Left colon (tissue), 2 donors: ENCODE measurements around the gene ZC3H4. TPM values are rescaled to one million over a fixed set of nuclear protein-coding genes. Genes with fewer than 3 reads are reported as not detected.
"Not testable (repeated sequence)": the region's sequence is repeated elsewhere in the genome, so short reads cannot be mapped to it uniquely, and the experiment has no call there.

Source experiments
- ATAC-seq: fragments of 200-7000 bp; cut with Tn5 transposase; one replicate; pipeline ENCODE4 v1.9.1; 2020; ENCODE audit warnings: mild to moderate bottlenecking, moderate library complexity
- DNase-seq, 2 donors: peaks; one replicate each; pipeline ENCODE4 v3.0.0-alpha.2; 2020
- intact Hi-C, 2 donors: fragments of 100-400 bp; cut with DNase I in 1 of 2; cut with micrococcal nuclease in 1 of 2; formaldehyde crosslinking; loops; one replicate each; pipeline versions ENCODE4 v1.11.2 to v1.14.0; 2022; cut with DNase I, micrococcal nuclease
- total RNA-seq, 2 donors: library from RNA; stranded (reverse); fragmentation: NEBNext Ultra II Directional; extraction: Animal tissue kit (Norgen Biotek cat#: 25700); gene quantifications; one replicate each; pipeline ENCODE4 v1.2.1, GENCODE V29; 2021
- donor health status: DM: no; HTN: no; CAD: no.
- donor health status: DM: yes; HTN: yes; CAD: no.

ZC3H4 gene
- total RNA-seq, 2 donors from 2014 or later, result 45.8 to 47.0 TPM

DNA sequence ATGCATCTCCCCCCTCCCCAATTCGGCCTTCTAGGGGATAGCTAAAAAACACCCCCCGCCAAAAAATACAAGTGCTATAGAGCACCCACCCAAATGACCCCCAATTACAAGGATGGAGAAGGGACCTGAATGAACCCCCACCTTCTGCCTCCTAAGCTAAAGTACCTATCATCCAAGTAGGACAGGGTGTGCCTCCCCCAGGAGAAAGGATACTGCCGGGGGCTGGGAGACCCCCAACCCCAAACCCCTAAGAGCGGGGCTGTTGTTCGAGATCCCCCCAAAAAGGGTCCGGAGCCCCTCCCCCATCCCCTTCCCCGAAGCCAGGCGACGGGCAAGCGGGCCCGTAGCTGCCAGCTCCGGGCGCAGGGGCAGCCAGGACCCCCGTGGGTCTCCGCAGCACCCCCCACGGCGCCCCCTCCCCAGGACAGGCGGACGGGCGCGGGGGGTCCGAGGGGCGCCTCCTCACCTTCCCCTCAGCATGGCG is 1.9 kb downstream of the ZC3H4 start:
- DNase-seq, result no peak
- ATAC-seq, result no peak
- intact Hi-C loops, result no loop called here

DNA sequence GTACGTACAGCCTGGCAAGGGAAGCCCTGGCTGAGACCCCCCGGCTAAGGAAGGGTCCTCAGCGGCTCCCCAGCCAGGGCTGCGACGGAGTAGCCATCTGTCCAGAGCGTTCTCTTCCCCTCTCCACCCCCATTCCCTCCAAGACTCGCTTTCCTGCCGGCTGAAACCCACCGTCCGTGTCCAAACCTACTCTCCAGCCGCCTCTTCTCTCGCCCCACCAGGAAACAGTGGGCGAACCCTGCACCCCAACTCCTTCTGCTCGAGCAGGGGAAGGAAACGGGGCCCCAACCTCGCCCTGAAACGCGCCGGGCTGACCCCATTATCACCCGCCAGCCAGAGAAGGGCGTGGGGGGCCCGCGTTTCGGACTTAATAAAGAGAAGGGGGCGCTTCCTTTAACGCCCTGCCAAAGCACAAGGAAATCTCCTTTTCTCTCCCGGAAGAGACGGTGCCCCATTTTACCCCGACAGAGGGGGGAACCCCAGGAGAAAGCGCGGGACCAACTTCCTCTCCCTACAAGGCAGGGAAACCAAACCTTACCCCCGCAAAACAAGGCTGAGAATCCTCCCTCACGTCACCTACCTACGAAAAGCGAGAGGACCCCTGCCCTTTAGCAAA is 2.5 kb downstream of the ZC3H4 start:
- intact Hi-C loops, result no loop called here
- ATAC-seq (no peak), DNase-seq (peak in 1 of 2 donors; percentile 50)

DNA sequence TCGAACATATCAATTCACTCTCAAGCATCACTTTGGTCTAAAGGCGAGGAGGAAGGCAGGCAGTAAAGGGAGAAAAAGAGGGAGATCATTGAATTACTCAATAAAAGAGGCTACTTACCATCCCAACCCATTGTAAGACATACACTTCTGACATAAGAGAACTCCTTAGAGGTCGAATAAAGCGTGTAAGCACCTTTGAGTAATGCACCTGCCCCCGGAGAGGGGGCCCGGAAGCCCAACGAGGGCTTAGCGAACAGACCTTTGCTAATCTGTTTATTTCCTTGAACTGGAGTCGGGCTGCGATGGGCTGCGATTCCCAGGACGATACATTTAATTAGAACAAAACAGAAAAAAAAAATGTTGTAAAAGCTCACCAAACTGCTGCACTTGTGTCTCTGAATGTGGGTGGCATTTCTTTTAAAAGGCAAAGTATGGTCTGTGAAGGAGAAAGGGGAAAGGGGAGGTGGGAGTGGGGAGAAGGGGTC is 3.0 kb downstream of the ZC3H4 start:
- ATAC-seq, result no peak
- intact Hi-C loops, result no loop called here
- peak in 1 of 2 donors; percentile 58 for DNase-seq

DNA sequence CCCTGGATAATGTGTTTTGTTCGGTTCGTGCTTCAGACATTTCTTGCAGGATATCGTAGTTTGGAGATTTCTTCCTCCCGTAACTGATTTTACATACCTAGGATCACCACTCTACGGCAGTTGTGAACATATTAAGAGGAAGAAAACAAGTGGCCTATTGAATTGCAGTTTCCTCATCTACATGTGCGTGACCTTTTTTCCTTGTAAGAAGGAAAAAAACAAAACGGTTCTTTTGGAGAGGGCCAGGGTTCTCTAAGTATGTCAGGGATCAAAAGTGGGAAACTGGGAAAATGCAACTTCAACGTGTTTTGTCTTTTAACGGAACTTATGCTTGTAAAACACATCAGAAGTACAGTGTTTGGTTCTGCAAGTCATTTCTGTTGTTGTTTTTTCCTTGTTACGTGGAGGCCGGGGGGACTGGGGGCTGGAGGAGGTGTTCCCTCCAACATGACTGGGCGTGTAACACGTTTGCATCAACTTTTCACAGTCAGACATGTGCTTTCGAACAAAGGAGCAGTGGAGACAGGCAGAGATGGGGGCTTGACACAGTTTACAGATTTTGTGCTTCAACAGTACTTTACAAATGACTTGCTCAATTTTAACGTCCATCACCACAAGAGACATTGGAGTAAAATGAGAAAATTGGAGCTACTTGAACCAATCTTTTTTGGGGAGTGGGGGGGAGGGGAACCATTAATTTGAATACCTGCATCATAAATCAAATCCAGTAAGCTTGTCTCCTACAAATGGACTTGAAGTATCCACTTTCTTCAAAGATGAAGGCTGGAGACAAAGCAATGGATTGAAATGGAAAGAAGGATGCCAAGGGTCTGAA is 3.8 kb downstream of the ZC3H4 start:
- peak in 1 of 2 donors; percentile 60 for DNase-seq

DNA sequence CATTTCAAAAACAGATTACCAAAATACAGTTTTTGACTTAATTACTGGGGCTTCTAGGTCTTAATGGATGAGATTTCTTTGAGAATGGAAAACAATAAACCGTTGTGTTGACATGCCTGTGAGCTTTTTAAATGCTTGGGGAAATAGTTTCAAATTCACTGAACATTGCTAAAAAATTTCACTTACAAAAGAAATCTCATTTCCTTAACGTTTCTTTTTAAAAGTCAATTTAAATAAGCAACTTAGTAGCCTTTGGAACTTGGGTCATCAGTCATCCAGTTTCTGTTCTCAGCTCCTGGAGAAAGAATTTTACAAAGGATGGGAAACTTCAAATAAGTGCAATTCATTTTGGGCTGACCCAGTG is 4.4 kb downstream of the ZC3H4 start:
- DNase-seq, result no peak
- intact Hi-C loops, result no loop called here
- no peak for ATAC-seq

More for the DNA sequence above, 3.8 kb downstream of the ZC3H4 start:
- no peak for ATAC-seq
- intact Hi-C loops, result no loop called here

DNA sequence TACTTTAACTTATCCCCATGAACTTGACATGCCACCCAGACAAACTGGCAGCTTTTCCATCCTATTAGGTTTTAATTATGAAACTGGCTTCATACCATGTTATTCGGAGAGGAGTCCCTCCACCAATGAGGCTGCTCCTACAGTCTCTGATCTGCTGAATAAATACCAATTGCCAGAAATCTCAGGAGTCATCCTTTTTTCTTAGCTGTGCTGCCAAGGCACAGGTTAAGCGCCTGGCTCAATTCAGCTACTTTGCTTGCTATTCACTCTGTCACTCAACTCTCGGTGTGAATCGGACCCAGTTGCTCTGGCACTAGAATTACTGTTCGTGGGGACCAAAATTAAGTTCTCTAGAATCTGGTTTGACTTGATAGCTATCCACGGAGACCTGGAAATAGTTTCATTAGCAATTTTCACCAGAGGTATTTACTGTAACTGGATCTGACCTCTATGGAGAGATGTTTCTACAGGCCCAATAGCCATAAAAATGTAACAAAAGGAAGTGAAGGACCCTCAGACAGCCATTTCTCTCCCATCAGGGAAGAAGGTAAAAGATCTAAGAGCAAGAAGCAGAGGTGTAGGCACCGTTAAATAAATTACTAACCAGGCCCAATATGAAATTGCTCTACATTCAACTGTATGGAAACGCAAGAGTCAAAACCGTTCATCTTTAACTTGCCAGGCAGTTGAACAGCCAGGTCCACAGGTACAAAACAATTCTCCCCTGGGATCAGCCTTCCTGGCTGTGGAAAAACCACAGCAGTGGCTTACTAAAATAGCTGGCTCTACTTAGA is 5.4 kb downstream of the ZC3H4 start:
- DNase-seq (no peak), ATAC-seq (no peak)
- intact Hi-C loops, result no loop called here

DNA sequence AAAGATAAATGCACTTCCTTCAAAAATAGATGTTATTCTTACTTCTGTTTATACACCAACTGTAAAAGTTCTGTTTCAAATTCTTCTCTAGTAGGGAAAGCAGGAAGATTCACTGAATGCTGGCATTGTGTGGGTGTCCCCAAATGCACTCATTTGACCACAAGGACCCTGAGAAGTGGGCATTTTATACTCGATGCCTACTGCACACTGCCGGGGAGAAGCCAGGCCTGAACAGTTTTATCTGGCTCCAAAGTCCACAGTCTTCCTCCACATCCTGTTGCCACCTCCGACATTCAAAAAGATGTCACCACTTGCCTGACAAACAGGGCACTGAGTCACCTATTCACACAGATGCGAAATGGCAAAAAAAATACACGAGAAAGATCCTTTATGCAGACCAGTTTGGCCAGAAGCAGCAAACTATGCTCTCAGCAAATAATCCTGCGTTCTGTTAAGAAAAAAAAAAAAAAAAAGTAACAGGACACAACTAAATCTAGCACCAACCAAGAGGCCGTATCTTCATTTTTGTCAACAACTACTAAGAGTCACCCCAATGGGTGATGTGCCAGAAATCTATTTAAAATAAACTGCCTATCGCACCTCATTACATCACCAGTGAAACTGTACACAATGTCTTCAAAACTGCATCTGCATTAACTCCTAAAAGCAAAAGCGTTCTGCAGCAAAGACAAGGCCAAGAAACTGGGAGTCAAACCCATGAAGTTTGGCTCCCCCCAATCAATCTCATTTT is 6.2 kb downstream of the ZC3H4 start:
- DNase-seq, result peak in 1 of 2 donors; percentile 53

DNA sequence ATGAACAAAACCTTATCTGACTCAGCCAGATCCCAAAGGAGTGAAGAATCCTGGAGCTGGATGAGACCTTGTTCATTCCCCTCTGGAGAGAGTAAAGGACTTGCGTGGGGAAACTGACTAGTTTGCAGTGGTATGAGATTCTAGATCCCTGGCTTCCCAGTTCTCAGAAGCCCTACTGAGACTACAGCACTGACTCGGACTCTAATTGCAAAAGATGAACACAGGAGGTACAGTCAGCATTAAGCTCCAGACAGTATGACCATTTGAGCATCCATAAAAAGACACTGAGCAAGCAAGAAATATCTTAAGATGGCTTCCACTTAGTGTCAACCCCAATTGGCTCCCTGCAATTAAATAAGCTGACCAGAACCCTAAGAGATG is 6.8 kb downstream of the ZC3H4 start:
- intact Hi-C loops, result no loop called here
- ATAC-seq (no peak), DNase-seq (no peak)

More for the DNA sequence above, 6.2 kb downstream of the ZC3H4 start:
- ATAC-seq, result peak; percentile 56
- intact Hi-C loops, result no loop called here

DNA sequence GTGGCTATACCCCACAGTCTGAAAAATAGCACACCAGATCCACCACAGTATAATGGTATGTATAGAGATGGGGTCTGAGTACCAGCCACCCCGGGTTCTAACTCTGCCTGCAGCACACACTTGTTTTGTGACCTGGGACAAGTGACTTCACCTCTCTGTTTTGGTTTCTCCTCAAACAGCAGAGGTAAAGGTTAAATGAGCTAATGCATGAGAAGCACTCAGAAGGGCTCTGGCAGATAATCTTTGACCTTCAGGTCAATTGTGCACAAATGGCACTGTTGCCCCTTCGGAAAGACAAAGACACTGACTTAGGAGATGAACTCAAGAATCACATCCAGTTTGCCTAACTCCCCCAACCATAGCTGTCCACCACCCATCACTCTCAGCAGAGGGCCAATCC is 7.7 kb downstream of the ZC3H4 start:
- ATAC-seq (no peak), DNase-seq (no peak)
- intact Hi-C loops, result no loop called here

DNA sequence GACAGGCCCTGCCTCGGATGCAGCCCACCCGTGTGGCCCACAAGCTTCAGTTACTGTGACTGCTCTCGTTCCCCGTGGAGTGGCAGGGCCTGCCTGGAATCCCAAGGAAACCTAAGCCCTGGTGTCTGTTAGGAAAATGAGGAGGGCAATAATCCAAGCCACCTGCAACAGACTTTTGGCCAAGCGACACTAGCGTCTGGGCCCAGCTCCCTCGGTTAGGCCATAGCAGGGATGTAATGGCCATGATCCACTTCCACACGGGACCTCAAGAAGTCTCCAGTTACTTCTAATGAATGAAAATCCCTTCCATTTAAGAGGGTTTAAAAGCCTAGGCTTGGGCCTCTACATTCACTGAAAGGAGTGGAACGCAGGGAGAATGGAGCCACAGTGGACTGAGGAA is 8.9 kb downstream of the ZC3H4 start:
- no peak for DNase-seq
- intact Hi-C loops, result no loop called here
- no peak for ATAC-seq

DNA sequence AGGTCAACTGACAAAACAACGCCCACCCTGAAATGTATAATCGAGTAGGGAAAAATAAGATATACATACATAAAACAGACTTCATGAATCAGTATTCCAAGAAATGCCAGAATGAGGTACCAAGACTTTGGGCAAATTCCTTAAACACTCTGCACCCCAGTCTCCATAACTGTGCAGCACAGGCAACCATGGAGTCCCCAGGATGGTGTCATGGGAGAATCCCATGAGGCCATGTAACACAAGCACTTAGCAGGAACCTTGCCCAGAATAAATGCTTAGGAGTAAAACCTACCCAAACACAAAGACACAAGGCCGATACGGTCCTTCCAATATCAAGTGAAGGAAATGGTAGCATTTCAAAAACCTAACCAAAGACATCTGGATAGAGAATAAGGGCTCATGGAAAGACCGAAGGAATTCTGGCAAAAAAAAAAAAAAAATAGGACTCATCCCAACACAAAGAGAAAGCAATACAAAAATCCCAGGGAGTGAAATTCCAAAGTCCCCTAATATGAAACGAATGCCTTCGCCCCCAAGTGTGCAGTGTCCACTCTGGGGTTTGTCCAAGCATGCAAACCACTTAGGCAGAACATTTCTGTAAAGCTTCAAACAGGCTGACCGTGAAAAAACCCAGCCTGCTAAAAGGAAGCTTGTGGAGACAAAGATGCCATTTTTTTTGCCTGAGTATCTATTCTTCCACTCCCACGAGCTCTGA is 11.1 kb downstream of the ZC3H4 start:
- intact Hi-C loops, result no loop called here
- ATAC-seq (no peak), DNase-seq (no peak)

DNA sequence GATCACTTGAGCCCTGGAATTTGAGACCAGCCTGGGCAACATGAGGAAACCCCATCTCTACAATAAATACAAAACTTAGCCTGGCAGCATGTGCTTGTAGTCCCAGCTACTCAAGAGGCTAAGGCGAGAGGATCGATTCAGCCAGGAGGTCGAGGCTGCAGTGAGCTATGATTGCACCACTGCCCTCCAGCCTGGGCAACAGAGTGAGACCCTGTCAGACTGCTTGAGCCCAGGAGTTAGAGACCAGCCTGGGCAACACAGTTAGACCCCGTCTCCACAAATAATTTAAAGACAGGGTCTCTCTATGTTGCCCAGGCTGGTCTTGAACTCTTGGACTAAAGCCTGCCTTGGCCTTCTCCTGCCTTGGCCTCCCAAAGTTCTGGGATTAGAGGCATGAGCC is 12.5 kb downstream of the ZC3H4 start:
- ATAC-seq, intact Hi-C loops, DNase-seq: not testable (repeated sequence)

DNA sequence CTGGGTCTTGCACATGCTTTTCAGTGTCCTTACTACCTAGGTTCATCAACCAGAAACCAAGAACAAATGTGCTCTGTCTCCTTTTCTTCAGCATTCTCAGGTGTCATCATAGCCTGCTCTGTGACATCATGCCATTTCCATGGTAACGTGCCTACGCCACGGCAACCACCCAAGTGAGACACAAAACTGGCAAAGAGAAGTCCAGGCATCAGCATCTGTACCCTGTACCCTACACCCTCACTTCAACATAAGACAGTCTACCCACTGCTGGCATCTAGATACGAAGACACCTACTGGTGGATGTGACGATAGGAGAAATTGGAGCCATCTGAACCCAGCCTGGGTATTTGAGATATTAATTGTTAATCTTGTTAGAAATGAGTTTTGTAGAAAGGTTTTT is 13.3 kb downstream of the ZC3H4 start:
- DNase-seq (no peak), ATAC-seq (no peak)
- intact Hi-C loops, result no loop called here

DNA sequence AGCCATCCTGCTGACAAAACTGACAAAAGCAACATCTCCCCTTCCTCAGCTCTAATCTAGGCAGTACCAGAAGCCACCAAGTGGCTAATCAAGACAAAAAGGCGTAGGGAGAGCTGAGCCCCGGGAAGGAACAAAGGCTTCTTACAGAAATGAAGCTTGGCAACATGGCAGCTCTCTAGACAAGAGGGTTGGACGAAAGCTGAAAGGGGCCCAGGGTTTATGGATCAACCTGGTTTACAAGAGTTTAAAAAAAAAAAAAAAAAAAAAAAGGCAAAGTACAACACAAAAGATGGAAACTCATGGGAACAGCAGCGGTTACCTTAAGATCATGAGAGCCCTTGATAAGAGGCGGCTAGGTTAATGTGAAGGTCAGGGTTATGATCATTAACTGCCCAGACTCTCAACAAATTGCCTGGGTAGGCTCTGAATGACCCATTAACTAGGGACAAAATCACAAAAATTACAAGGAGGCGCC is 14.0 kb downstream of the ZC3H4 start:
- no peak for DNase-seq
- no peak for ATAC-seq
- intact Hi-C loops, result no loop called here

DNA sequence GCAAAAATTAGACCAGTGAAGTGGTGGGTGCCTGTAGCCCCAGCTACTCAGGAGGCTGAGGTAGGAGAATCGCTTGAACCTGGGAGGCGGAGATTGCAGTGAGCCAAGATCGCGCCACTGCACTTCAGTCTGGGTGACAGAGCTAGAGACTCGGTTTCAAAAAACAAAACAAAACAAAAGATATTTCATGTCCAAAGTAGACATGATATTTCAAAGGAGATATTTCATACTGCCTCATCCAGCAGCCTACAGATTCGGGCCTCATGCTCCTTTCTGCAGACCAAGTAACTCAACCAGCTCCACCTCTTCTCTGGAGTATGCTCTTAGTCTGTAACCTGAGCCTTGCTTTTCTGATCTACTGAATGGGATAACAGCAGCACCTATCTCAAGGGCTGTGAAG is 15.0 kb downstream of the ZC3H4 start:
- no peak for ATAC-seq

DNA sequence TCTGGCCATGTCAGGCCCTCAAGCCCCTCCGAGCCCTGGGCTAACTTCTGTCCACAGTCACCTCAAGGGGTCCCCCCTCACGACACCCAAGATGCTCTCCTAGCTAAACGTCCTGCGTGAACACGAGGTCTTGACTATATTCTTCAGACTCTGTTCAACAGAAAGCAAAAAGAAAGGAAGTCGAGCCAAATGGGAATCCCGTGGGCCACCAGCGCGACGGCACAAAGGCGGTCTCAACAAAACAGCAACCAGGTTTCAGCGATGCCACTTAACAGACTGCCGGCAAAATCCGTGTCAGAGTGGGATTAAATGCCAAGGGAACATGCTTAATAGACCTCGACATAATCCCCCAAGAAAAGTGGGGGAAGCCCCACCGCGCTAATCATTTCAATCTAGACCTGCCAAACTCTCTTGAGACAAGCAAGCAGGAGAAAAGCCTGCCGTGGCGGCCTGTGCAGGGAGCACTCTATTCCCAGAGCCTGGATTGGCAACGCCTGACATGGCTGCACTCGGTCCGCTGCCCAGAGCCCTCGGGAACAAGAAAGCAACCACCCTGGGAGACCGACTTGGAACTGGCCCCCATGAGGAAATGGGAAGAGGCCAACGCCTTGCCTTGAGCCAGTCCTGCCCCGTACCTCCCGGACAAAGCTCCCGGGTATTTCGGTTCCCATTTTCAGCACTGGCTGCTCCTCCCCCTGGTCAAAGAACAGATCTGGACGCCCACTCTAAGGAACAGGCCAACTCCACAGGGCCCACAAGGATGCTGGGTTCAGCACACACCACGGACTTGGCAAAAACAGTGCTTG is 16.0 kb downstream of the ZC3H4 start:
- peak; percentile 37 to 39 for DNase-seq
- intact Hi-C loops, result no loop called here
- no peak for ATAC-seq

More for the DNA sequence above, 15.0 kb downstream of the ZC3H4 start:
- intact Hi-C loops, result no loop called here
- no peak for DNase-seq

DNA sequence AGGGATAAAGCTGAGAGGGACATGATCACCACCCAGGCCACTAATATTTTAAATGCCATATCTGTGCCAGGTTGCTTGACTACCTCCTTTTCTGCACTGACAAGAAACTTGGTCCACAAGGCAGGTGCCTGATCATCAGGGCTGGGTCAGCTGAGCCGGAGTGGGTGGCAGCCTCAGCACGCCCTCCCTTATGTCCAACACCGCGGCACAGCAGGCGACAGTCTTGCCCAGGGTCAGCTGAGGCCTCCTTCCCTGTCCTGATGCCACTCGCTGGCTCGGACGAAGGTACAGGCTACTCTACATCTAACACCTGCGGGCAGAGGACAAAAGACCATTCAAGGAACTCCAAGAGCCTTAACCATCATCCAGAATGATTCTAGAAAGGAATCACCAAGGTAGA is 16.9 kb downstream of the ZC3H4 start:
- peak; percentile 53 to 70 for DNase-seq
- intact Hi-C loops, result no loop called here
- ATAC-seq, result peak; percentile 44
